Right ventricle myocardium inferior (tissue), 1 donor: ENCODE measurements around the gene PITPNC1. TPM values are rescaled to one million over a fixed set of nuclear protein-coding genes. Genes with fewer than 3 reads are reported as not detected.
A peak's percentile ranks its signal among the peaks of the same experiment; 100 is the strongest.
"Not testable (repeated sequence)": the region's sequence is repeated elsewhere in the genome, so short reads cannot be mapped to it uniquely, and the experiment has no call there.

Experiments
- ATAC-seq: fragments of 200-7000 bp; cut with Tn5 transposase; one replicate; pipeline ENCODE4 v1.9.1; 2020; ENCODE audit warnings: mild to moderate bottlenecking, moderate library complexity
- DNase-seq: peaks from one replicate; pipeline ENCODE4 v3.0.0; 2021; ENCODE audit errors: missing footprints
- intact Hi-C: fragments of 100-400 bp; cut with DNase I; formaldehyde crosslinking; loops from one replicate; pipeline ENCODE4 v1.11.0; 2022
- total RNA-seq: library from RNA; stranded (reverse); fragmentation: NEBNext Ultra II Directional; extraction: Animal tissue kit (Norgen Biotek cat#: 25700); gene quantifications from one replicate; pipeline ENCODE4 v1.2.1, GENCODE V29; 2021
- donor health status: DM: no; HTN: yes; CAD: no; lungs with severe emphysema.

Gene PITPNC1
- total RNA-seq, 1 donor from 2014 or later = 13.8 TPM

- intact Hi-C loops = loop anchor here (2.0 to 5.0 kb wide), 2 partner anchors 24 to 115 kb away; no protein-coding TSS in a partner anchor
- ATAC-seq (peak; percentile 76), DNase-seq (no peak)
These were observed 230.0 kb downstream of the PITPNC1 start for GRCh38 chr17:67606896-67607604.

- ATAC-seq (no peak), DNase-seq (no peak)
- intact Hi-C loops = no loop called here
These were observed 233.0 kb downstream of the PITPNC1 start for GRCh38 chr17:67610061-67610460.

GRCh38 chr17:67613961-67614360 is 236.9 kb downstream of the PITPNC1 start:
- ATAC-seq (no peak), DNase-seq (no peak)
- intact Hi-C loops = no loop called here

GRCh38 chr17:67615011-67615561 is 238.0 kb downstream of the PITPNC1 start:
- DNase-seq (no peak), ATAC-seq (no peak)
- intact Hi-C loops = no loop called here

- DNase-seq = no peak
- intact Hi-C loops = no loop called here
- no peak for ATAC-seq
These were observed 238.7 kb downstream of the PITPNC1 start for GRCh38 chr17:67615736-67616135.

- DNase-seq (no peak), ATAC-seq (no peak)
- intact Hi-C loops = no loop called here
These were observed 240.3 kb downstream of the PITPNC1 start for GRCh38 chr17:67617304-67617899.

- DNase-seq (no peak), ATAC-seq (no peak)
- intact Hi-C loops = no loop called here
These were observed 242.5 kb downstream of the PITPNC1 start for GRCh38 chr17:67619555-67619954.

GRCh38 chr17:67620088-67620487 is 243.0 kb downstream of the PITPNC1 start:
- intact Hi-C loops = no loop called here

GRCh38 chr17:67620636-67621035 is 243.6 kb downstream of the PITPNC1 start:
- ATAC-seq (no peak), DNase-seq (no peak)
- intact Hi-C loops = no loop called here

More at GRCh38 chr17:67620088-67620487, 243.0 kb downstream of the PITPNC1 start:
- ATAC-seq (no peak), DNase-seq (no peak)

- intact Hi-C loops = no loop called here
- no peak for ATAC-seq
- DNase-seq = no peak
These were observed 246.7 kb downstream of the PITPNC1 start for GRCh38 chr17:67623767-67624166.

GRCh38 chr17:67624886-67625656 is 248.0 kb downstream of the PITPNC1 start:
- ATAC-seq = no peak

GRCh38 chr17:67625971-67626370 is 248.9 kb downstream of the PITPNC1 start:
- ATAC-seq (no peak), DNase-seq (no peak)
- intact Hi-C loops = no loop called here

More at GRCh38 chr17:67624886-67625656, 248.0 kb downstream of the PITPNC1 start:
- intact Hi-C loops = no loop called here
- DNase-seq = no peak

GRCh38 chr17:67628580-67629013 is 251.5 kb downstream of the PITPNC1 start:
- intact Hi-C loops = loop anchor here (2.0 kb wide), 1 partner anchor 252 kb away; the partner anchor contains the start of gene PITPNC1
- no peak for DNase-seq
- ATAC-seq = peak; percentile 70

- ATAC-seq = peak; percentile 51
- intact Hi-C loops = loop anchor here (2.0 to 10.0 kb wide), 3 partner anchors 23 to 253 kb away; partner anchors contain the start of gene PITPNC1
- no peak for DNase-seq
These were observed 252.9 kb downstream of the PITPNC1 start for GRCh38 chr17:67629971-67630320.

GRCh38 chr17:67630836-67631235 is 253.8 kb downstream of the PITPNC1 start:
- intact Hi-C loops = loop anchor here (2.0 to 10.0 kb wide), 2 partner anchors 24 to 156 kb away; no protein-coding TSS in a partner anchor
- ATAC-seq, DNase-seq: not testable (repeated sequence)

GRCh38 chr17:67632141-67632540 is 255.1 kb downstream of the PITPNC1 start:
- DNase-seq (no peak), ATAC-seq (no peak)
- intact Hi-C loops = loop anchor here (10.0 kb wide), 1 partner anchor 157 kb away; no protein-coding TSS in a partner anchor

GRCh38 chr17:67633751-67634211 is 256.7 kb downstream of the PITPNC1 start:
- DNase-seq (no peak), ATAC-seq (peak; percentile 8)
- intact Hi-C loops = loop anchor here (10.0 kb wide), 1 partner anchor 159 kb away; no protein-coding TSS in a partner anchor

GRCh38 chr17:67635681-67636080 is 258.6 kb downstream of the PITPNC1 start:
- DNase-seq (no peak), ATAC-seq (peak; percentile 38)
- intact Hi-C loops = loop anchor here (5.0 to 10.0 kb wide), 3 partner anchors 37 to 161 kb away; no protein-coding TSS in a partner anchor

GRCh38 chr17:67636312-67636711 is 259.2 kb downstream of the PITPNC1 start:
- intact Hi-C loops = loop anchor here (5.0 to 10.0 kb wide), 3 partner anchors 36 to 162 kb away; no protein-coding TSS in a partner anchor
- DNase-seq (no peak), ATAC-seq (no peak)
